ENCODE results near the gene CFI. TPM values are rescaled to one million over a fixed set of nuclear protein-coding genes. Genes with fewer than 3 reads are reported as not detected.

Gene CFI
- total RNA-seq, 1 donor from 2014 or later = not detected

GRCh38 chr4:109733728-109734127 is 68.1 kb downstream of the CFI start:
- no peak for TF ChIP-seq CTCF (IDR thresholded peaks at IDR 0.05; ENCODE audit: partially characterized antibody, unreplicated experiment)
- no peak overlapping the region for H3K27ac Mint-ChIP-seq (ENCODE audit: unreplicated experiment)
- DNase-seq = no peak
- peaks cover 6% of the 10 kb centered on the region for H3K9me3 Mint-ChIP-seq (ENCODE audit: unreplicated experiment)
- H3K4me3 Mint-ChIP-seq (ENCODE audit: unreplicated experiment) = no peak overlapping the region
- peaks cover 4% of the 10 kb centered on the region for H3K4me1 Mint-ChIP-seq (ENCODE audit: low read depth, unreplicated experiment)
- H3K36me3 Mint-ChIP-seq (ENCODE audit: unreplicated experiment) = no peaks in the 10 kb centered on the region
- peaks cover 11% of the 10 kb centered on the region for H3K27me3 Mint-ChIP-seq (ENCODE audit: unreplicated experiment)

GRCh38 chr4:109730619-109731545 is 70.9 kb downstream of the CFI start:
- H3K4me3 Mint-ChIP-seq (ENCODE audit: unreplicated experiment) = peak overlapping the region; percentile 88
- peaks cover 6% of the 10 kb centered on the region for H3K27me3 Mint-ChIP-seq (ENCODE audit: unreplicated experiment)
- TF ChIP-seq CTCF (IDR thresholded peaks at IDR 0.05; ENCODE audit: partially characterized antibody, unreplicated experiment) = no peak
- peaks cover 5% of the 10 kb centered on the region for H3K4me1 Mint-ChIP-seq (ENCODE audit: low read depth, unreplicated experiment)
- H3K27ac Mint-ChIP-seq (ENCODE audit: unreplicated experiment) = no peak overlapping the region
- no peaks in the 10 kb centered on the region for H3K36me3 Mint-ChIP-seq (ENCODE audit: unreplicated experiment)
- no peak for DNase-seq
- peaks cover 6% of the 10 kb centered on the region for H3K9me3 Mint-ChIP-seq (ENCODE audit: unreplicated experiment)

GRCh38 chr4:109729718-109730618 is 71.8 kb downstream of the CFI start, which contains the start of gene PLA2G12A:
Gene PLA2G12A, minus strand, starts transcription at chr4:109730070. Its CDS starts 261 bp downstream, at chr4:109729809.
- H3K4me1 Mint-ChIP-seq (ENCODE audit: low read depth, unreplicated experiment) = peaks cover 5% of the 10 kb centered on the region
- DNase-seq = peak; percentile 66
- H3K36me3 Mint-ChIP-seq (ENCODE audit: unreplicated experiment) = no peaks in the 10 kb centered on the region
- TF ChIP-seq CTCF (IDR thresholded peaks at IDR 0.05; ENCODE audit: partially characterized antibody, unreplicated experiment) = no peak
- no peak within 1 kb of the TSS for H3K27ac Mint-ChIP-seq (ENCODE audit: unreplicated experiment)
- H3K9me3 Mint-ChIP-seq (ENCODE audit: unreplicated experiment) = peaks cover 6% of the 10 kb centered on the region
- peaks cover 6% of the 10 kb centered on the region for H3K27me3 Mint-ChIP-seq (ENCODE audit: unreplicated experiment)
- H3K4me3 Mint-ChIP-seq (ENCODE audit: unreplicated experiment) = peak within 1 kb of the TSS; percentile 91

- Mint-ChIP-seq H3K9me3 (ENCODE audit: unreplicated experiment) (peaks cover 6% of the 10 kb centered on the region), H3K36me3 (ENCODE audit: unreplicated experiment) (no peaks in the 10 kb centered on the region), H3K27me3 (ENCODE audit: unreplicated experiment) (peaks cover 6% of the 10 kb centered on the region), H3K27ac (ENCODE audit: unreplicated experiment) (no peak overlapping the region), H3K4me3 (ENCODE audit: unreplicated experiment) (peak overlapping the region; percentile 91), H3K4me1 (ENCODE audit: low read depth, unreplicated experiment) (peaks cover 5% of the 10 kb centered on the region)
- TF ChIP-seq CTCF (IDR thresholded peaks at IDR 0.05; ENCODE audit: partially characterized antibody, unreplicated experiment) = no peak
- no peak for DNase-seq
These were observed 72.6 kb downstream of the CFI start for GRCh38 chr4:109729117-109729717.
